NCI-H2171 (cell line): ENCODE results near the gene UBE3A.

Experiments used
- DNase-seq: peaks from one replicate; lab custom pipeline; 2025; lab: John Stamatoyannopoulos, UW

UBE3A gene

DNA sequence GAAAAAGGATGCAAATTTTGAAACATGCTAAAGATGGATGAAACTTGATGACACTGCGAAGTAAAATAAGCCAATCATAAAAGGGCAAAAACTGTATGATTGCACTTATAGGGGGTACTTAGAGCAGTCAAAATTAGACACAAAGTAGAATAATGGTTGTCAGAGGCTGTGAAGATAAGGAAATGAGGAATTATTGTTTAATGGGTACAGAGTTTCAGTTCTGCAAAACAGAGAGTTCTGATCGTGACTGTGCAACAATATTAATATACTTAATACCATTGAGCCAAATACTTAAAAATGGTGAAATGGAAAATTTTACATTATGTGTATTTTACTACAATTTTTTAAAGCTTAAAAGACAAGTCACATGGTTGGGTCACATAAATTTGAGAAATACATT, 35.1 kb downstream of the UBE3A start:
- no peak for DNase-seq

- DNase-seq, result no peak
Measured at GRCh38 chr15:25402342-25402741, 36.5 kb downstream of the UBE3A start.

DNA sequence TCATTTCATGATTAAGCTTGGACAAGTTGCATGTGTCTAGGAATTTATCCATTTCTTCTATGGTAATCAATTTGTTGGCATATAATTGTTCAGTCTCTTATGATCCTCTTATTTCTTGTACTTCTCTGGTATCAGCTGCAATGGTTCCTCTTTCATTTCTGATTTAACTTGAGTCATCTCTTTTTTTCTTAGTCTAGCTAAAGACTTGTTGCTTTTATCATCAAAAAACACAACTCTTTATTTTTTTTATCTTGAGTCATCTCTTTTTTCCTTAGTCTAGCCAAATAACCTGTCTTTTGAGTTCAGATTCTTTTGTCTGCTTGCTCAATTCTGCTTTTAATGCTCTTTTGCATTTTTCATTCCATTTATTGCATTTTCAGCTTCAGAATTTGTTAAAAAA, 37.3 kb downstream of the UBE3A start:
- no peak for DNase-seq

GRCh38 chr15:25397100-25397499, 41.7 kb downstream of the UBE3A start:
- DNase-seq, result no peak

- no peak for DNase-seq
Measured at GRCh38 chr15:25394898-25395297, 43.9 kb downstream of the UBE3A start.

DNA sequence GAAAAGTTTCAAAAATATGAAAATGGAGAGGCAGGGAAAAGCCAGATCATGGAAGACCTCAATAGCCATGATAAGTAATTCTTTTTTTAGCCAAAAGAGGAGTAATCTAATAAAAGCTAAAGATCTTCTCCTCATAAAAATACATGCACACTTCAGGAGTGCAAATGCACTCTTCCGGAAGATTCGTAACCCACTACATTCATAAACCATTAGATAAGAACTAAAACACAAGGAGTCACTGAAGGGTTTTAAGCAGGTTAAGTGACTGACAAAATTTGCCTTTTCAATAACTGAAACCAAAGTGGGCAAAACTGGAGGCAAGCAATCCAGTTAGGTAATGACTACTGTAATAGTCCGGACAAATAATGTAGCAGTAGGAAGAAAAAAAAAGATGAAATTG, 46.0 kb downstream of the UBE3A start:
- DNase-seq, result no peak

DNA sequence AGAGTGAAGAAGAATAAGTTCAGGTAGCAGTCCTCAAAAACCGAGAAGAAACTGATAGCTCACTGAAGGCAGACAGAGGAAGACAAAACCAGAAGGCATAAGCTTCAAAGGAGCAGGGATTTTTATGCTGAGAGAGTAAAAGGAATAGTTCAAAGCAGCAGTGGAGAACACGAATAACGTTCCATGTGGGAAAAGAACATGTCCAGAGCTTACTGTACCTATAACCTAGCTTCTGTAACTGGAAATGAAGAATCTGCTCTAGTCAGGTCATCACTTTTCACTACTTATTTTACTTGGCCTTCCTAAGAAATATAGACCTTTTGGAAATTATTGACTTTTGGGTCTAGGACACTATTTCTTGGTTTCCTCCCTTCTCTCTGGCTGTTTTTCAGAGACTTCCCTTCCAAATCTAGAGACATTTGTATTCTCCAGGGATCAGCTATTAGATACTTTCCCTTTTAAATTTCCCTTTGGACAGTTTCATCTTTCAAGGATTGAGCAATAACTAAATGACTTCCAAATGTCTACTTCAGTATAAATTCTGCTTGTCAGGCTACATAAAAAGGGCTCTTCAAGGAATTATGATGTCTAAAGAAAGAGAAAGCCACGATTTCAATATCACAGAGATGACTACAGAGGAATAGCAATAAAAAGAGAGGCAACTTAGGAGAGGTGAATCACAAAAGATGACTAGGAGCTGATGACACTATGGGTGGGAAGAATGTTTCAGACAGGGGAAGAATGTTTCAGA, 46.7 kb downstream of the UBE3A start:
- DNase-seq, result no peak

DNA sequence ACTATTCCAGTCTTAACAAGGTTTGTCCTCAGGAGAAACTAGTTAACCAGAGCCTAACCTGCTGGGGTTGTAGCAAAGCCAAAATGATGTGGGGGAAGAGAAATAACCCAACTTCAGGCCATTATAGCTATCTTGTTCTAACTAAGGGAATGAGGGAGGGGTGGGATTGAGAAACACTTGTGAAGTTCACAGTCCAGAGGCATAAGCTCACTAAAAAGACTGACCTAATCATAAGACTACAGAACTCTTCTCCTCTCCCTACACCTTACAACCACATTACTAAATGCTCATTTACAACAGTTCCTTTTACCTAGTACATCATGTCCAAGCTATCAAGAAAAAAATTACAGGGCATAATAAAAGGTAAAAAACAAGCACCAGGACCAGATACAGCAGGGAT, 52.8 kb downstream of the UBE3A start:
- DNase-seq, result no peak

- no peak for DNase-seq
Measured at GRCh38 chr15:25381579-25381978, 57.2 kb downstream of the UBE3A start.

- no peak for DNase-seq
Measured at GRCh38 chr15:25378501-25378901, 60.3 kb downstream of the UBE3A start.

DNA sequence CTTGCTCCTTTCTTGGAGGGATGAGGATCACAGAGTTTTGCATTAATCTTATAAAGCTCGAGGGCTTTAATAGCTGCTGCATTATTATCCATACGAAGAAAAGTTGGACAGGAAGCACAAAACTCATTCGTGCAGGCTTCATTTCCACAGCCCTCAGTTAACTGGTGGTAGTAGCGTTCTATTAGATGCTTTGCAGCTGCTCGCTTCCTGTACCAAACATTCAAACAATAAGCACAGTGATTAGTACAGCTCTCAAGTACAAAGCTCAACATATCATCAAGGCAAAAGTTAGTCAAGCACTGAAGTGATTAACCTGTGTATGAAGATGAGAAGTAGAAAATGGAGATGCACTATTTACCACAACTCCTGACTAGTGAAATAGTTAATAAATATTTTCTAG, 63.3 kb downstream of the UBE3A start:
- no peak for DNase-seq

DNA sequence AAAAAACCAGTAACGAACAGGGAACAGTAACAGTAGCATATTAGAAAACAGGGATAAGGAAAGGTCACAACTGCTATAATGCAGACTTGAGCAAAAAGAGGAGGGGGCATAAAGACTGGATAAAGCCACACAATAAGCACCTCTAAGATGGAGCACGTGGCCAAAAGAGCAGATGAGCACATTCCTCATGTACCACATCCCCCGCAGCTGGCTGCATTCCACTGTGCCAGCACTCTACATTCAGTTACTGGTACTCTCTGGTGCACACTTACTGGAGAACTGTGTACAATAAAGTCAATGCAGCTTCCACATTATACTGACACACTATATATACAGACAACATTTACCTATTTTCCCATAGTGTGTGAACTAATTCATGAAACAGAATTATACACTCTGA, 64.7 kb downstream of the UBE3A start:
- no peak for DNase-seq

DNA sequence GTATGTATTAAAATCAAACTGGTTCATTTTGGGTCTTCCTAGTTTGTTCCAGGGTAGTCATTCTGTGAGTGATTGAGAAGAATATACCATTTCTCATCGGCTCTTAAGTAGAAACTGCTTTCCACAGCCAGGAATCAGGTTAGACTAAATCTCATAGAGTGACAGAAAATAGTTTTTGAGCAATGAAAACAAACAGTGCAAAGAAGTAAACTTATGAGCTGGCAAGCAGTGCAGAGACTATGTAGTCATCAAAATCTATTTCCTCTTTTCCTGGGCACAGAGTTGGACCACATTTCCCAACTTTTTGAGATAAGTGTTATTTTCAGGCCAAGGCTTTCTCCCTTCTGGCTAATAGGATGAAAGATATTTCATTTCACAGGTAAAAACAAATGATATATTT, 66.5 kb downstream of the UBE3A start:
- no peak for DNase-seq

GRCh38 chr15:25368850-25369249, 70.0 kb downstream of the UBE3A start:
- no peak for DNase-seq

DNA sequence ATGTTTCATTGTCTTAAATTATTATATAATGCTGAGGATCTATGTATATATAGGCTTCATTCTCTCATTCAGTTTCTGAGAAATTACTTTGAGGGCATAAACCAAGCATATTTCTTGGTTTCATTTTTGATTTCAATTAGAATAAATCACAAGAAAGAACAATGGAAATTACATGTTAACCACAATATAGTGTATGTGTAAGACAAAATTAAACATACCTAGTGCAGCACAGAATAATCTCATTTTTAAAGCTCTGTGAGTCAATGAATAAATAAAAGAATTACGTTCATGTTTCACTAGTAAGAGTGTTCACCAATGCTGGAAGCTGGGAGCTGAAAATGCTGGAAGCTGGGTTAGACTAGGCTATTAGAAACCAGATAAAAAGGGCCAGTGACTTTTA, 72.8 kb downstream of the UBE3A start:
- no peak for DNase-seq

GRCh38 chr15:25362545-25362944, 76.3 kb downstream of the UBE3A start:
- DNase-seq, result no peak

DNA sequence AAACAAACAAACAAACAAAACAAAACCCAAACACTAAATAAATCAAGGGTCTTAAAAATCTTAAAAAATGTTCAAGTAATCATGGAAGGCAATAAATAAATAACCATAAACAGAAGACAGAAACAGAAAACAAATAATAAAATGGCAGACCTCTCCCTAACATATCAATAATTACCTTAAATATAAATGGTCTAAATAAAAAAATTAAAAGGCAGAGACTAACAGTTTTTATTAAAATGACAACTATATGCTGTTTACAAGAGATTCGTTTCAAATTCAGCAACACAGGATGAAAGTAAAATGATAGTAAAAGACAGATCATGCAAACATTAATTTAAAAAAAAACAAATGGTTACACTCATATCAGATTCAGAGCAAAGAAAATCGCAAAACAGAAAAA, 91.1 kb downstream of the UBE3A start:
- no peak for DNase-seq

DNA sequence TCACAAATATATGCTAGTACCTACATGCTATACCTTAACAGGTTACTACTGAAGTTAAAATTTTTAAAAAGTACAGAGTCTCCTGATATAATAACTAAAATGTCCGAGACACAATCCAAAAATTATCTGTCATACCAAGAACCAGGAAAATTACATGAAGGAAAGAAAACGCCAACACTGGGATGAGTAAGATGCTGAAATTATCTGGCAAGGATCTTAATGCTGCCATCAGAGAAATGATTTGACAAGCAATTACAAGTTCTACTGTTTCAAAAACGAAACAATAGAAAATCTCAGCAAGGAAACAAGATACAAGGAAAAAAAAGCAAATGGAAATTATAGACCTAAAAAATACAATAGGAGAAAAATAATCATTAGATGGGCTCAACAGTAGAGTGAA, 92.5 kb downstream of the UBE3A start:
- no peak for DNase-seq

DNA sequence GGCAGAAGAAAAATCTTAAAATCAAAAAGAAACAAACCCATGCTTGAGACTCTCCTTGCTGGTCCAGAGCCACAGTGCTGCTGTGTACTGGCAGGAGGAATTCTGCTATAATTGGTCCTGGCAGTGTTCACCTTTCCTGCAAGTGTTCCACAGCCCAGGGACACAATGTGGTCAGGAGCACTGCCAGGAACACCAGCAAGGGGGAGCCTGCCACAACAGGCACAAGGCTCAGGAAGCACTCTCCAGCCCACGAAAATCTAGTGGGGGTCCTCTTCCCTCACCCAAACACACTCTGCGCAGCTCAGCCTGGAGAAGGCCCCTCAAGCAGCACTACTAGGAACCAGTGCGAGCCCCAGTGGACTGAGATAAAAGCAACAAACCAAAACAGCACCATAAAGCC, 92.9 kb downstream of the UBE3A start:
- no peak for DNase-seq

- DNase-seq, result no peak
Measured at GRCh38 chr15:25342629-25343028, 96.2 kb downstream of the UBE3A start.

DNA sequence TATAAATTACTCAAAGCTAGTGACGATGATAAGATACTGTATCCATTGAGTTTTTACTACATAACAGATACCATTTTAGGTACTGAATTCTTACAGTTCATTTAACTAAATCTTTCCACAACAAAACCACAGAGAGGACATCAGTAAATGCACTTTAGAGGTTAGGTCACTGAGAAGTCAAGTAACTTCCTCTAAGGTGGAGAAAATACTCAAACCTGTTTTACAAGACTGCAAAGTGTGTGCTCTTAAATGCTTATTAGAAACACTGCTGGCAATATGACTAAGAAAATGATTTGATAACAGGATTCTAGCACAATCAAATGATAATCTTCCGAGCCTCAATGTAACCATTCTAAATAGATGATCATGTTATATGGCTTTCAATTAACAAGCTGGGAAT, 99.4 kb downstream of the UBE3A start:
- DNase-seq, result no peak

GRCh38 chr15:25335279-25335678, 103.5 kb downstream of the UBE3A start:
- no peak for DNase-seq

GRCh38 chr15:25333049-25333448, 105.8 kb downstream of the UBE3A start:
- no peak for DNase-seq

- DNase-seq, result no peak
Measured at GRCh38 chr15:25332306-25332705, 106.5 kb downstream of the UBE3A start.

- DNase-seq, result no peak
Measured at GRCh38 chr15:25331860-25332259, 107.0 kb downstream of the UBE3A start.
